ENCODE data around the gene ZNF787. TPM values are rescaled to one million over a fixed set of nuclear protein-coding genes. Genes with fewer than 3 reads are reported as not detected.

ZNF787 gene
- total and polyA plus RNA-seq, 2 donors (not counting 1 experiment from before 2014, with no cell fraction given): 2.6 to 28.7 TPM

DNA sequence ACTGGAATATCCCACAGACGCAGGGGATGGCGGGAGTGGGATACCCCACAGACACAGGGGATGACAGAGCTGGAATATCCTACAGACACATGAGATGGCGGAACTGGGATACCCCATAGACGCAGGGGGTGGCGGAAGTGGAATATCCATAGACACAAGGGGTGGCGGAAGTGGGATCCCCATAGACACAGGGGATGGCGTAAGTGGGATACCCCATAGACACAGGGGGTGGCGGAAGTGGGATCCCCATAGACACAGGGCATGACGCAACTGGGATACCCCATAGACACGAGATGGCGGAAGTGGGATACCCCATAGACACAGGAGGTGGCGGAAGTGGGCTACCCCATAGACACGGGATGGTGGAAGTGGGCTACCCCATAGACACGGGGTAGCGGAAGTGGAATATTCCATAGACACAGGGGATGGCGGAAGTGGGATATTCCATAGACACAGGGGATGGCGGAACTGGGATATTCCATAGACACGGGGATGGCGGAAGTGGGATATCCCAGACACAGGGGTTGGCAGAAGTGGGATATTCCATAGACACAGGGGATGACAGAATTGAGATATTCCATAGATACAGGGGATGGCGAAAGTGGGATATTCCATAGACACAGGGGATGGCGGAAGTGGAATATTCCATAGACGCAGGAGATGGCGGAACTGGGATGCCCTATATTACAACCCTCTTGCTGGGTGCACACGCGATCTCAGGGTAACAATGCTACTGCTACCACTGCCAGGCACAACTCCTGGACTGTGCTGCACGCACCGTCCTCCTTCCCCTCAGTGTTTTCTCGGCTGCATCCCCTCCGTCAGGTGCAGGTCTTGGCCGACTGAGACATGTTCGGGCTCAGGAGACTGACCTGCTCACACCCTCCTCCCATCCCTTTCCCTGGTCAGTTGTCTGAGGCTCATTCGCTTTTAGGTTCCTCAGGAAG lies 28.1 kb downstream of the ZNF787 start:
- H3K36me3 ChIP-seq (ENCODE audit: control insufficient read depth, insufficient read depth, low read length): peaks cover 4% of the 10 kb centered on the region

DNA sequence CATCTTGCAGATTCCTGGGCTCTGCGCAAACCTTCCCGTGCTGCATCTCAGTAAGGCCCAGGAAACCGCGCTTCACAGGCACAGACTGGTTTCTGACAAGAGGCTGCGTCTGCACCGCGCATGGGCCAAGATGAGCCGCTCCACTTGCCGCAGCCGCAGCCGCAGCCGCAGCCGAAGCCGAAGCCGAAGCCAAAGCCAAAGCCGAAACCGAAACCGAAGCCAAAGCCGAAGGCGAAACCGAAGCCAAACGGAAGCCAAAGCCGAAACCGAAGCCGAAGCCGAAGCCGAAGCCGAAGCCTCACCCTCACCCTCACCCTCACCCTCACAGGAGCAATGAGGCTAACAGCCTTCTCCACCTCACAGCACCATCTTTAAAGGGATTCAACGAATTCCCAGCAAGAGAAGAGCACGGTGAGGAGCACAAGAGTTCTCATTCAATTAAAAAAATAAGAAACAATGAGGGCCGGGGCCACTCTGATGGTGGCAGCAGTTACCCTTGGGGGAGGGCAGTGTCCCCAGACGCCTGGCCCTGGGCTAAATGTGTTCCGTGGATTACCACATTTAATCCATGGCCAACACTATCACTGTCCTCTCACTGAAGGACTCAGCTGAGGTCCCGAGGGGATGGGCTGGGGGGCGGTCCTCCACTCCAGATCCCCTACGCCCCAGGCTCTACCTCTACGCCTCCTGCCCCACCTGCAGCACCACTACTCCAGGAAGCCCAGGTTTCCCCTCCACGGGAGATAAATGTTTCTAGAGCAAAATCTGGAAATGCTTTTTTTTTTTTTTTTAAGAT lies 29.1 kb downstream of the ZNF787 start:
- H3K36me3 ChIP-seq (ENCODE audit: control insufficient read depth, insufficient read depth, low read length): peaks cover 4% of the 10 kb centered on the region
- TF ChIP-seq, protein P1, sequence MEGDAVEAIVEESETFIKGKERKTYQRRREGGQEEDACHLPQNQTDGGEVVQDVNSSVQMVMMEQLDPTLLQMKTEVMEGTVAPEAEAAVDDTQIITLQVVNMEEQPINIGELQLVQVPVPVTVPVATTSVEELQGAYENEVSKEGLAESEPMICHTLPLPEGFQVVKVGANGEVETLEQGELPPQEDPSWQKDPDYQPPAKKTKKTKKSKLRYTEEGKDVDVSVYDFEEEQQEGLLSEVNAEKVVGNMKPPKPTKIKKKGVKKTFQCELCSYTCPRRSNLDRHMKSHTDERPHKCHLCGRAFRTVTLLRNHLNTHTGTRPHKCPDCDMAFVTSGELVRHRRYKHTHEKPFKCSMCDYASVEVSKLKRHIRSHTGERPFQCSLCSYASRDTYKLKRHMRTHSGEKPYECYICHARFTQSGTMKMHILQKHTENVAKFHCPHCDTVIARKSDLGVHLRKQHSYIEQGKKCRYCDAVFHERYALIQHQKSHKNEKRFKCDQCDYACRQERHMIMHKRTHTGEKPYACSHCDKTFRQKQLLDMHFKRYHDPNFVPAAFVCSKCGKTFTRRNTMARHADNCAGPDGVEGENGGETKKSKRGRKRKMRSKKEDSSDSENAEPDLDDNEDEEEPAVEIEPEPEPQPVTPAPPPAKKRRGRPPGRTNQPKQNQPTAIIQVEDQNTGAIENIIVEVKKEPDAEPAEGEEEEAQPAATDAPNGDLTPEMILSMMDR (conservative IDR thresholded peaks at IDR 0.05 in 1 of 2, IDR thresholded peaks at IDR 0.05 in 1 of 2; ENCODE audit: low read depth in 1 of 2, low read length in 2 of 2): no peak
- TF ChIP-seq EZH2 (IDR thresholded peaks at IDR 0.05; ENCODE audit: low read length, missing control alignments): no peak
- no peaks in the 10 kb centered on the region for H4K20me1 ChIP-seq (ENCODE audit: control insufficient read depth, extremely low read depth, insufficient read depth, low read length)
- H3K4me3 ChIP-seq (replicated peaks in 1 of 4; ENCODE audit: control extremely low read depth in 1 of 4, insufficient read depth in 1 of 4, low read depth in 3 of 4, low read length in 4 of 4): no peak overlapping the region
- H3K27me3 ChIP-seq (ENCODE audit: control insufficient read depth, insufficient read depth, low read length): no peaks in the 10 kb centered on the region
- H3K4me2 ChIP-seq (ENCODE audit: extremely low read depth, insufficient read depth, low read length): no peak overlapping the region
- no peak overlapping the region for H2AFZ ChIP-seq (ENCODE audit: low read length)
- peaks cover 33% of the 10 kb centered on the region for H3K79me2 ChIP-seq (ENCODE audit: control insufficient read depth, insufficient read depth, low read length)
- H3K9ac ChIP-seq (ENCODE audit: insufficient read depth, low read length): no peak overlapping the region
- H3K9me3 ChIP-seq (ENCODE audit: control insufficient read depth, insufficient read depth, low read depth, low read length): no peaks in the 10 kb centered on the region
- no peak for DNase-seq (ENCODE audit: low read depth in 2 of 2)
- H3K27ac ChIP-seq (ENCODE audit: insufficient read depth, low read length): no peak overlapping the region
- H3K4me1 ChIP-seq (ENCODE audit: control insufficient read depth, extremely low read depth, insufficient read depth, low read length): no peaks in the 10 kb centered on the region

More for the DNA sequence above, 28.1 kb downstream of the ZNF787 start:
- Histone ChIP-seq H3K27me3 (ENCODE audit: control insufficient read depth, insufficient read depth, low read length) (no peaks in the 10 kb centered on the region), H3K9me3 (ENCODE audit: control insufficient read depth, insufficient read depth, low read depth, low read length) (no peaks in the 10 kb centered on the region), H2AFZ (ENCODE audit: low read length) (no peak overlapping the region), H3K27ac (ENCODE audit: insufficient read depth, low read length) (no peak overlapping the region), H3K79me2 (ENCODE audit: control insufficient read depth, insufficient read depth, low read length) (peaks cover 33% of the 10 kb centered on the region), H3K4me1 (ENCODE audit: control insufficient read depth, extremely low read depth, insufficient read depth, low read length) (no peaks in the 10 kb centered on the region), H3K9ac (ENCODE audit: insufficient read depth, low read length) (no peak overlapping the region), H3K4me2 (ENCODE audit: extremely low read depth, insufficient read depth, low read length) (no peak overlapping the region), H3K4me3 (replicated peaks in 1 of 4; ENCODE audit: control extremely low read depth in 1 of 4, insufficient read depth in 1 of 4, low read depth in 3 of 4, low read length in 4 of 4) (no peak overlapping the region), H4K20me1 (ENCODE audit: control insufficient read depth, extremely low read depth, insufficient read depth, low read length) (no peaks in the 10 kb centered on the region)
- TF ChIP-seq, protein P1 (conservative IDR thresholded peaks at IDR 0.05 in 1 of 2, IDR thresholded peaks at IDR 0.05 in 1 of 2; ENCODE audit: low read depth in 1 of 2, low read length in 2 of 2): no peak
- no peak for TF ChIP-seq EZH2 (IDR thresholded peaks at IDR 0.05; ENCODE audit: low read length, missing control alignments)
- no peak for DNase-seq (ENCODE audit: low read depth in 2 of 2)

DNA sequence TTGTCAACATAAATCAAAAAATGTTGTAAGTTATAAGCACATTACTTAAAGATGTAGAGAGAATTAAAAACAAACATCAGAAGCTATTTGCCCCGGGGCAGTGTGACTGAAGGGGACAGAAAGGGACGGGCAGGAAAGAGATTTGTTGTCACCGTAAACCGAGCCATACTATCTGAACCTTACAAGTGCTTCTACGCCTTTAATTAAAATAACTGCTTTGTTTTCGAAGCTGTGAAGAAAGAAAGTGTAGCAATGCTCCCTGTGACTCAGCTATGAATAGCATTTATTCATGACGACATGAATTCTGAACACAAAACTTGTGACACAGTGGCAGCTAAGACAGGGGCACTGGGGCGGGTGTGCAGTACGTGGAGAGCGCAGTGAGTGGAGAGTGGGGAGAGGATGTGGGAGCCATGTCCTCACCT lies 30.0 kb downstream of the ZNF787 start:
- TF ChIP-seq EZH2 (IDR thresholded peaks at IDR 0.05; ENCODE audit: low read length, missing control alignments): no peak
- TF ChIP-seq, protein P1 (conservative IDR thresholded peaks at IDR 0.05 in 1 of 2, IDR thresholded peaks at IDR 0.05 in 1 of 2; ENCODE audit: low read depth in 1 of 2, low read length in 2 of 2): no peak
- Histone ChIP-seq H3K4me1 (ENCODE audit: control insufficient read depth, extremely low read depth, insufficient read depth, low read length) (no peaks in the 10 kb centered on the region), H3K4me3 (replicated peaks in 1 of 4; ENCODE audit: control extremely low read depth in 1 of 4, insufficient read depth in 1 of 4, low read depth in 3 of 4, low read length in 4 of 4) (no peak overlapping the region), H3K27ac (ENCODE audit: insufficient read depth, low read length) (peak overlapping the region; percentile 28), H3K9ac (ENCODE audit: insufficient read depth, low read length) (no peak overlapping the region), H3K27me3 (ENCODE audit: control insufficient read depth, insufficient read depth, low read length) (no peaks in the 10 kb centered on the region), H3K9me3 (ENCODE audit: control insufficient read depth, insufficient read depth, low read depth, low read length) (no peaks in the 10 kb centered on the region), H4K20me1 (ENCODE audit: control insufficient read depth, extremely low read depth, insufficient read depth, low read length) (no peaks in the 10 kb centered on the region), H2AFZ (ENCODE audit: low read length) (no peak overlapping the region), H3K4me2 (ENCODE audit: extremely low read depth, insufficient read depth, low read length) (no peak overlapping the region), H3K79me2 (ENCODE audit: control insufficient read depth, insufficient read depth, low read length) (peaks cover 33% of the 10 kb centered on the region), H3K36me3 (ENCODE audit: control insufficient read depth, insufficient read depth, low read length) (peaks cover 4% of the 10 kb centered on the region)
- peak; percentile 40 to 55 for DNase-seq (ENCODE audit: low read depth in 2 of 2)

Data from fibroblast of lung (primary cell).